Measurements from ENCODE around the gene TEX29. TPM values are rescaled to one million over a fixed set of nuclear protein-coding genes. Genes with fewer than 3 reads are reported as not detected.

The TEX29 gene
- total RNA-seq, 1 donor: not detected

GRCh38 chr13:111302045-111302726 is 18.3 kb upstream of the TEX29 start:
- no peak for DNase-seq (ENCODE audit: low read depth)
- no peak for TF ChIP-seq CTCF (IDR thresholded peaks at IDR 0.05; ENCODE audit: insufficient read depth, low read depth, low read length)

DNA sequence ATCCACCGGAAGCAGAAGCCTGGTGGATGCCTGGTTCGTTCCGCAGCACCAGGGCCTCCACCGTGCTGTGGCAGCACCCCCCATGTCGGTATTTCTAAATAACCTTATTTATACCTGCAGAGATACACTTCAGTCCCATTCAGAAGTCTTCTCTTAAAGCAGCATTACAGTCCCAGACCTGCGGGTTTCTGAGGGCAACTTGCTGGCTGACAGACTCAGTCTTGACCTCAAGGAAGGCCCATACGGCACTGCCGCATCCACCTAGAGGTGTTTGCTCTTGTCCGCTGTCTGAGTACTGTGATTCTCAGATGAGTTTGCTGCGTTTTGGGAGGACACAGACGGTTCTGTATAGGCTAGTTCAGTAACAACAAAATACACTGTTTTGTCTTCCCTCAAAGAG is 16.9 kb upstream of the TEX29 start:
- no peak for DNase-seq (ENCODE audit: low read depth)
- TF ChIP-seq CTCF (IDR thresholded peaks at IDR 0.05; ENCODE audit: insufficient read depth, low read depth, low read length): no peak
- H3K4me3 ChIP-seq (ENCODE audit: low read depth, low read length): no peak overlapping the region

More at GRCh38 chr13:111302045-111302726, 18.3 kb upstream of the TEX29 start:
- no peak overlapping the region for H3K4me3 ChIP-seq (ENCODE audit: low read depth, low read length)

GRCh38 chr13:111304041-111304544 is 16.3 kb upstream of the TEX29 start:
- DNase-seq (ENCODE audit: low read depth): no peak
- no peak for TF ChIP-seq CTCF (IDR thresholded peaks at IDR 0.05; ENCODE audit: insufficient read depth, low read depth, low read length)
- no peak overlapping the region for H3K4me3 ChIP-seq (ENCODE audit: low read depth, low read length)

DNA sequence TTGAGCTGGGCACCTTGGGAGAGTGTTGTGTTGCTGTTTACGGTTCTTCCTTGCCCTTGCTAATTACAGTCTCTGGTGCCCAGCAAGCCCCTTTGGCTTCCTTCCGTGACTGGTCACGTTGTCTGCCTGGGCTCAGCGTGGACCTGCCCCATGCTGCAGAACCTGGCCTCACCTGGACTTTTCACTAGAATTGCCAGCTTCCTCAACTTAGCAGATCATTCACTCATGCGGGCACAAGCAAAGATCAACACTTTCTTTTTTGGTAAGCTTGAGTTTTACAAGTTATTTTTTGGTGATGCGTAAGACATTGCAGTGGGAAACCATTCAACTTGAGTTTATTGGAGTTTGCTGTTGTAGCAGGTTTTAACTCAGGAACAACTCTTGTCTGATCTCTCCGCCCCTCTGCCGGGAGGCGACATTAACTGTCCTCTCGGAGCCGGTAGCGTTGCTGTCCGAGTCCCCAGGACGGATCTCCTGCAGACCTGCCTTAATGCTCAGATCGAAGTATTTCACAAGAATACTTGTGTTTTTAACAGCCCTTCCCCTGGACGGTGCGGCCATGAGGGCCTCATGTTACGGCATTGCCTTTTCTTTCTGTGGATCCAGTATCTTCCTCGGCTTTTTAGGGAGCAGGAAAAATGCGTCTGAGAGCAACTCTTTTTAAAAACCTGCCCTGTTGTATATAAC is 15.7 kb upstream of the TEX29 start:
- no peak for TF ChIP-seq CTCF (IDR thresholded peaks at IDR 0.05; ENCODE audit: insufficient read depth, low read depth, low read length)
- no peak for DNase-seq (ENCODE audit: low read depth)
- H3K4me3 ChIP-seq (ENCODE audit: low read depth, low read length): no peak overlapping the region

- DNase-seq (ENCODE audit: low read depth): no peak
- no peak for TF ChIP-seq CTCF (IDR thresholded peaks at IDR 0.05; ENCODE audit: insufficient read depth, low read depth, low read length)
- H3K4me3 ChIP-seq (ENCODE audit: low read depth, low read length): no peak overlapping the region
Observed at GRCh38 chr13:111312944-111313590, 7.4 kb upstream of the TEX29 start.

- no peak for DNase-seq (ENCODE audit: low read depth)
- TF ChIP-seq CTCF (IDR thresholded peaks at IDR 0.05; ENCODE audit: insufficient read depth, low read depth, low read length): no peak
- no peak overlapping the region for H3K4me3 ChIP-seq (ENCODE audit: low read depth, low read length)
Observed at GRCh38 chr13:111313911-111314425, 6.5 kb upstream of the TEX29 start.
